GM21717 (cell line): ENCODE measurements around the gene CCL28.
"Not testable (repeated sequence)": the region's sequence is repeated elsewhere in the genome, so short reads cannot be mapped to it uniquely, and the experiment has no call there.

Source experiments
- ATAC-seq: cut with Tn5 transposase; IDR thresholded peaks from one replicate; pipeline ENCODE4 v1.9.1; 2021; ENCODE audit warnings: mild to moderate bottlenecking, moderate library complexity; ENCODE audit not compliant: unreplicated experiment

CCL28 gene

GRCh38 chr5:43411495-43411894 lies 696 bp downstream of the CCL28 start:
- ATAC-seq, result no peak

DNA sequence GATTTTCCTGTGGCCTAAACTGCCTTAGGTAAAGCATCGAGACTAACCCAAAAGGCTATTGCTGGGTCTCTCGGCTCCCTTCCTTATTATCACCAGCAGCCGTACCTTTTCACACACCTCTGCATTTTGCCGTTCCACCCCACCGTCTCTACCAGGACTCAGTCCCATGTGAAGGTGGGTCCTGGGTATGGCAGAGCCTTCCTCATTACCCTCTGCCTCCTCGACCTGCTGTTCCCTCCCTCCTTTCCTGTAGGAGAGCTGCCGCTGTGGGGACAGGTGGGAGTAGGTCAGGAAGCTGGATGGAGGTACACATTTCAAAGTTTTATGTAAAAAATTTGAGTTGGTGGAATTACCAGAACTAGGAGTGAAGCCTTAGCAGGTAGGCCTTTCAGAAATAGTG lies 1.8 kb downstream of the CCL28 start:
- no peak for ATAC-seq

GRCh38 chr5:43409809-43410271 lies 2.4 kb downstream of the CCL28 start:
- no peak for ATAC-seq

- ATAC-seq, result not testable (repeated sequence)
These were observed 9.6 kb downstream of the CCL28 start for GRCh38 chr5:43402524-43403066.

DNA sequence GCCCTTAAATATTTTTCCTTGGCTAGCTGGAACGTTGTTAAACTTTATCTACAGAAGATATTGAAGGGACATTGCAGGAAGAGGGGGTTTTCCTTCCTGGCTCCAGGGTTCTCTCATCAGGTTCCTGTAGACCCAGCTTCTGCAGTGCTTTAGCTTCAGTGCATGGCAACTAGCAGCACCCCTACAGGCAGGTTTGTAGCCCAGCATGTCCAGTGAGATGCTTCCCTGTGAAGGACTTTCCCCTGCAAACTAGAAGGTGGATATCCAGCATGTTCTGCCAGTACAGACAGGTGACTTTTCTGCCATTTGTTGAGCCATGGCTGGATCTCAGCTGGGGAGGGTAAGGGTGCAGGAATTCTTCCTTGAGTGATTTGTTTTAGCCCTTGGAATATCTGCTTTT lies 10.4 kb downstream of the CCL28 start:
- no peak for ATAC-seq

- no peak for ATAC-seq
These were observed 12.1 kb downstream of the CCL28 start for GRCh38 chr5:43400082-43400481.

- ATAC-seq, result peak; percentile 96
These were observed 15.4 kb downstream of the CCL28 start for GRCh38 chr5:43396762-43397304.

DNA sequence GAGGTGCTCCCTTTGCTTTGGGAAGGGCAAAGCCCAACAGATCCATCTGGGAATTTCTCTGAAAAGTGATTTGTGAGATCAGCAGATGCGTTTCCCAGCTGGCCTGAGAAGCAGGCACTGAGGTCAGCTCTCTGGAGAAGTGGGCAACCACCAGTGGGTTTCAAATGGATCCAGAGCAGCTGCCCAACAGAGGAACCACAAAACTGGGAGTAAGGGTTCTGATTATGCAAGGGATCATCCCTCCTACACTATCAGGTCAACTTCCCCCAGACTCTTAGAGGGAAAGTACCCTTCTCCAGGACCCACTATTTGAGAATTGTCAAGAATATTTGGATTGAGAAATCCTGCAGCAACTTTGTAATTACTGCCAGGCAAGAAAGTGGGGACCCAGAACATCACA lies 21.7 kb downstream of the CCL28 start:
- ATAC-seq, result no peak

DNA sequence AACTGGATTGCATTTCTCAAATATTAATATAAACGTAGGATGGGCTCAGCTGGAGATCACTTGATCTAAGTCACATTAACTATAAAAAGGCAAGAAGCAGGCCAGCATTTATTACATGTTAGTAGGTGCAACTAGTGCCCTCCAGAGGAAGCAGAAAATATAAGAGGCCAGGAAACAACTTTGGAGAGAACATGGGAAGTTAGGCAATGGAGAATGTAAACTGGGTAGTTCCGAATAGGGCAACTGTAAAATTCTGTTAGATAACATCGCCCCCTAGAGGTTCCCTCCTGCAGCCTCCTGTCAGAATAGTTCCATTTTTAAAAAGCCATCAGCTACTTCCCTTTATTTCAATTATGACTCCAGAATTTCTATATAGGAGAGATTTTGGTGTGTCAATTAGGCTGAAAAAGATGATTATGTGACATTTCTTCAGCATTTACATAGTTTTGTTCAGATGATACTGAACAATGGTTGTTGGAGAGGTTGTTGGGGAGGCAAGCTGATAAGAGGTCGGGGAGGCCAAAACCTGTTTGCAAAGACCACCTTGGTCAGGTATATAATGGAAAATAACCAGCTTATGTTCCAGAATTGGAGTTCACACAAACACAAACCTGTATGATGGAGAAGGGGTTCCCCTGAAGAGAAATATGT lies 22.4 kb downstream of the CCL28 start:
- peak; percentile 68 for ATAC-seq

- no peak for ATAC-seq
These were observed 25.2 kb downstream of the CCL28 start for GRCh38 chr5:43386960-43387362.

DNA sequence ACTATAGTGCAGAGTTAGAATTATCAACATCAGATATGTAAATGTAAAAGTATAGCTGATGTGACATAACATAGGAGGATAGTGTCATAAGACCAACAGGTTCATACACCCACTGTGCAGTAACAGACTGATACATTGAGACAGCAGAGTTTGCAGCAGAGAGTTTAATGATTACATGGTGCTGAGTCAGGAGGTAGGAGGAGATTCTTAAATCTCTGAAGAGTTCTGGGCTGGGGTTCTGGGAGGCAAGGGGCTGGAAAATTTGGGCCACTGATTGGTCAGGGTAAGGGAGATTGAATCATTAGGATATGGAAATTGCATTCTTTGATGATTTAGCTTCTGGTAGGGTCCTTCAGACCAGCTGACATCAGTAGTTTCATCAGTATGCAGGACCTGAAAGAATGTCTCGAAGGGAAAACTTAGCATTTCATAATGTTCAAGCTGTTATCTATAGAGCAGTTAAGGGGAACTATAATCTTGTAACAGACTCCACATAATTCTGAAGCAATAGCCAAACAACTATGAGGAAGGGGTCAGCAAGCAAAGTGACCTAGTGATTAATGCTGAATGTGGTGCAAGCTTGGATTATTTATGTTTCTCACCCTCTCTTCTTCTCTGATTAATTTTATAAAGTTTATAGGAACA lies 35.6 kb downstream of the CCL28 start:
- ATAC-seq, result no peak

DNA sequence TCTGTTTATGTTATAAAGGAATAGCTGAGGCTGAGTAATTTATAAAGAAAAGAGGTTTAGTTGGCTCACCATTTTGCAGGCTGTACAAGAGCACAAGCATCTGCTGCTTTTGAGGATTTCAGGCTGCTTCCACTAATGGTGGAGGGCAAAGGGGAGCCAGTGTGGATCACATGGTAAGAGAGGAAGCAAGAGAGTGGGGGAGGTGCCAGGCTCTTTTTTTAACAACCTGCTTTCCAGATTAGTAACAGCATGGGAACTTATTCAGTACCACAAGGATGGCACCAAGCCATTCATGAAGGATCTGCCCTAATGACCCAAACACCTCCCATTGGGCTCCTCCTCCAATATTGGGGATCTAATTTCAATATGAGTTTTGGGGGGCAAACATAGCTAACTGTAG lies 40.4 kb downstream of the CCL28 start:
- no peak for ATAC-seq

DNA sequence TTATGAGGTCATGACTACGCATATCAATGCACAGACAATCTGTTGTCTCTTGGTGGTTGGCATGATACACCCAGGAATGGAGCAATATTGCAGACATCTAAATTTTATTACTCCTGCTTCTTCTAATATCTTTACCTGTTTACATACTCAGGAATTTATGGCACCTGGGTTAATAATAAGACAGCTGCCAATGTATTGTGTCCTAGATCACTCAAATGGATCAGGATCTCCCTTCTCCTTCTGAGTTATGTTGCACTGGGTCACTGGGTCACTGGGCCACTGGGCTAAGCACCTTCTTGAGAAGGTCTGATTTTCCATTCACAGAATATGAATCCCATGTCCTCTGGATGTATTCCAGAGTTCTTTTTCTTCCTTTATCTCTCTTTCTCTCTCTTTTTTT lies 41.8 kb downstream of the CCL28 start:
- ATAC-seq, result no peak

DNA sequence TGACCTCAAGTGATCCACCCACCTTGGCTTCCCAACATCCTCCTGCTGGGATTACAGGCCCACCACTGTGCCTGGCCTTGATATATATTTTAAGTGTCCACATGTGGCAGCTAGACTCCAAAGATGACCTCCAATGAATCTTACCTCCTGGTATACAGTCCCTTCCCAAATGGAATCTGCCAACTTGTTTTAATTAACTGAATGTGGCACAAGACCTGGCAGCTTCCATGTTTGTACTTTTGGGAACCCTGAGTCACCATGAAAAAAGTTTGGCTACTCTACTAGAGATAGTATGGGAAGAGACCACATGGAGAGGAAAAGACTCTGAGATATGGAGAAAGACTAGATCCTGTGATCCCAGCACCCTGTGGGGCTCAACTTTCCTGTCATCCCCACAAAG lies 42.5 kb downstream of the CCL28 start:
- no peak for ATAC-seq

DNA sequence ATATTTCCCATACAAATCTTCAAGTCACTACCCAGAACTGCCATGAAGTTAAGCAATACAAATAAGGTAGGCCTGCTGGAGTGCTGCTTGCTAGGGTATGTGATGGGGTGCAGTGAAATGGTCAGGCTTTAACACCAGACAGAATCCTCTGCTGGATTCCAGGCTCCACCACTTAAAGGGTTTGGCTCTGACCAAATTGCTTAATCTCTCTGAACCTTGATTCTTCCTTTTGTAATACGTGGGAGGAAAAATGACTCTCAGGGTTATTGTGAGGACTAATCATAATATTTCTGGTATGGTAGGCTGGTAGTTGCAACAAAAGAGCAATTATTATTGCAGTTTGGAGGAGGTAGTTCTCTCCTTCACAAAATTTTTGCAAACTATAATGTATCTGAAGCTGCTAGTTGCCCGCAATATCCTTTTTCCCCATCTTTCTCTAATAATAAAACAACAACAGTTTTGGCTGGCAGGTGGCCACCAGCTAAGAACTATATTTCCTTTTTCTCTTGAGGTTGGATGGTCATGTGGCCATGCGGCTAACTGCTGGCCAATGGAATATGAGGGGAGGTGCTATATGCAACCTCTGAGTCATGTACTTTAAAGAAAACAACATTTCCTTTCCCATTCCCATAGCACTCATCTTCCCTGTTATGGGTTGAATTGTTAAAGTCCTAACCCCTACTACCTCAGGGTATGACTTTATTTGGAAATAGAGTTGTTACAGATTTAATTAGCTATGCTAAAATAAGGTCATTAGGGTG lies 44.1 kb downstream of the CCL28 start:
- ATAC-seq, result no peak

DNA sequence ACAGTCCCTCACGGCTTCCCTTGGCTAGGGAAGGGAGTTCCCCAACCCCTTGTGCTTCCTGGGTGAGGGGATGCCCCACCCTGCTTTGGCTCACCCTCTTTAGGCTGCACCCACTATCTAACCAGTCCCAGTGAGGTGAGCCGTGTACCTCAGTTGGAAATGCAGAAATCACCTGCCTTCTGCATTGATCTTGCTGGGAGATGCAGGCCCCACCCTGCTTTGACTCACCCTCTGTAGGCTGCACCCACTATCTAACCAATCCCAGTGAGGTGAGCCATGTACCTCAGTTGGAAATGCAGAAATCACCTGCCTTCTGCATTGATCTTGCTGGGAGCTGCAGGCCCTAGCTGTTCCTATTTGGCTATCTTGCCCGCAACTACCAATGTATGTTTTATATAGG lies 44.7 kb downstream of the CCL28 start:
- ATAC-seq, result no peak

DNA sequence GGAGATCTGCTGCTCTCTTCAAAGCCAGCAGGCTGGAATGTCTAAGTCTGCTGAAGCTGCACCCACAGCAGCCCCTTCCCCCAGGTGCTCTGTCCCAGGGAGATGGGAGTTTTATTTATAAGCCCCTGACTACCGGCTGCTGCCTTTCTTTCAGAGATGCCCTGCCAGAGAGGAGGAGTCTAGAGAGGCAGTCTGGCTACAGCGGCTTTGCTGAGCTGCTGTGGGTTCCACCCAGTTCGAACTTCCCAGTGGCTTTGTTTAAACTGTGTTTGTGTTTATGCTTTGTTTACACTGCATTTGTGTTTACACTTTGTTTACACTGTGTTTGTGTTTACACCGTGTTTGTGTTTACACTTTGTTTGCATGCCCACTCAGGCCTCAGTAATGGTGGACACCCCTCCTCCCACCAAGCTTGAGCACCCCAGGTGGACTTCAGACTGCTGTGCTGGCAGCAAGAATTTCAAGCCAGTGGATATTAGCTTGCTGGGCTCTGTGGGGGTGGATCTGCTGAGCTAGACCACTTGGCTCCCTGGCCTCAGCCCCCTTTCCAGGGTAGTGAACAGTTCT lies 45.4 kb downstream of the CCL28 start:
- ATAC-seq, result not testable (repeated sequence)

DNA sequence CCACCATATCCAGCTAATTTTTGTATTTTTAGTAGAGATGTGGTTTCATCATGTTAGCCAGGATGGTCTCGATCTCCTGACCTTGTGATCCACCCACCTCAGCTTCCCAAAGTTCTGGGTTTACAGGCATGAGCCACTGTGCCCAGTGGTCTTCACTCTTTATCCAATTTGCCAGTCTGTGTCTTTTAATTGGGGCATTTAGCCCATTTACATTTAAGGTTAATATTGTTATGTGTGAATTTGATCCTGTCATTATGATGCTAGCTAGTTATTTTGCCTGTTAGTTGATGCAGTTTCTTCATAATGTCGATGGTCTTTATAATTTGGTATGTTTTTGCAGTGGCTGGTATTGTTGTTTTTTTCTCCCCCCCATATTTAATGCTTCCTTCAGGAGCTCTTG lies 47.0 kb downstream of the CCL28 start:
- not testable (repeated sequence) for ATAC-seq

DNA sequence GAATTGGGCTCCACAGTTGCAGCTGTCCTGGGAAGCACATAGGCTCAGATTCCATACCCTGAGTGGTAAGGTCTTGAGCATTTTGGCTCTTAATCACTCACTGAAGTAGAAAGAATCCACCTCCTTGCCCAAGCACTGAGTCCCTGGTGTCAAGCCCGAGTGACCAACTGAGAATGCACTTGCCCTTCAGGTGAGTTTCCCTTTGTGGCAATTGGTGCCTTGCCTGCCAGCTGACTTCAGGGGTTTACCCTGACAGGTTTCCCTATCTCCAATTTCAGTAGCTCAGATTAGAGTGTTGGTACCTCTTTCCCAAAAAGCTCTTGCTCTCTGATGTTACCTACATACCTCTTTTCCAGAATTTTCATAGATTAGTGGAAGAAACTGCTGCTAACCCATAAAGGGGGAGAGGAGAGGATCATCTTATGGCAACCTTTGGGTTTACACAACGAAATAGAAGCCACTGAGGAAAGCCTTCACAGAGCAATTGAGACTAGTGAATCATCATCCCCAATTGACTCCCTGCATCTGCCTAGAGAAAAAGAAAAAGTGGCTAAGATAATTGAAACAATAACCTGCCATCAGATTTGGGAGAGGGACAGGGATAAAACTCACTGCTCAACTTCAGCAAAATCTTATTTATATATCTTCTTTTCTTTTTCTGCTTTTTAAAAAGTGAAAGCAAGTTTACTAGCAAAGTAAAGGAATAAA lies 48.6 kb downstream of the CCL28 start:
- ATAC-seq, result no peak

DNA sequence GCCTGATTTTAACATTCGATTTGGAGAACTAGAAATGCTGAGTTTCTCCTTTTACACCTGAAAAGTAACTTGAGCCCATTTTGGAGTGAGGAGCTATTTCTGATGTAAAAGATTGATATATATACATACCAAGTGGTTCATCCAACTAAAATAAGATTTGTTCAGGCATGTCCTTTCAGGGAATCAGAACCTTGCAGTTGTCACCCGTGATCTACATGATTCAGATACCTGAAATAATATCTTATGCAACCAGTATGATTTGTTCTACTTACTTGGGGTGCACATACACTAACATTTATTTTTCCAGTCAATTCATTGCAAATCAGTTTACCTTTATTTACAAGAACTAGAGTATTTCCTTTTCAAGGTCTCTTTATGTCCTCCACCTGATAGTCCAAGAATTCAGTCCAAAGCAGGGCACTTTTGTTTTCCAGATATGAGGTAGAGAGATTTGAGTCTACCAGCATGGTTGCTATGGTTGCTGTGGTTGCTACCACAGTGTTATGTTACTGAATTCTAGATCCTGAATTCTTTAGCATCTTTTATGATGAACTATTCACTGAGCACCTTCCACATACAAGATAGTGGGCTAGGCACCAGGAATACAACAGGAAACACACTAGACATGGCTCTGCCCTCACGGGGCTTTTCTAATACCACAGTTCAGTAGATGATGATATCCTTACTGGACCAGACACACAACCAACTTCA lies 49.3 kb downstream of the CCL28 start:
- ATAC-seq, result no peak
